ENCODE data around the gene MYOF. TPM values are rescaled to one million over a fixed set of nuclear protein-coding genes. Genes with fewer than 3 reads are reported as not detected.
A peak's percentile ranks its signal among the peaks of the same experiment; 100 is the strongest.

Gene MYOF
- total RNA-seq, 4 donors from 2014 or later: 4.1 to 10.3 (median 6.3) TPM

DNA sequence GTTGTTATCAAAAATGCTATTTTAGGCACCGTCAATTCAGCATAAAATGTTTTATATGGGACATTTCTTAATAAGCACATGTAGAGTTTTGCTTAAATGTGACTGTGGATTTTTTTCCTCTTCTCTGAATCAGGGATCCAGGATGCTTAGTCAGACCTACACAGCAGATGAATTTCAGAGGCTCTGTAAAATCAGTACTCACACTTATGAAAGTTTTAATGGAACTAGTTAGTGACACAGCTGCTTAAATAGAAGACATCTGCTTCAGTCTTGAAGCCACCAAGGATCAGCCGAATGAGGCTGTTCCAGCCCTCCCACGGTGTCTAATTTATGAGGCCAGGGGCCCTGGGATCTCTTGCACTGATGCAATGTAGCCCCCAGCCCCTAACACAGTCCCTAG is 136.0 kb downstream of the MYOF start:
- Histone ChIP-seq H3K9me3 (no peaks in the 10 kb centered on the region), H3K27me3 (no peaks in the 10 kb centered on the region), H3K27ac (no peak overlapping the region), H3K4me1 (no peaks in the 10 kb centered on the region), H3K4me3 (no peak overlapping the region), H3K36me3 (no peaks in the 10 kb centered on the region)
- ATAC-seq: no peak
- intact Hi-C loops (cut with DNase I; ENCODE audit: low total_unique reads) (no loop called here), in situ Hi-C loops (cut with MboI; ENCODE audit: low sequenced_read_pairs in 4 of 4) (no loop called here)
- DNase-seq: no peak
- TF ChIP-seq POLR2A (IDR thresholded peaks at IDR 0.05): no peak

DNA sequence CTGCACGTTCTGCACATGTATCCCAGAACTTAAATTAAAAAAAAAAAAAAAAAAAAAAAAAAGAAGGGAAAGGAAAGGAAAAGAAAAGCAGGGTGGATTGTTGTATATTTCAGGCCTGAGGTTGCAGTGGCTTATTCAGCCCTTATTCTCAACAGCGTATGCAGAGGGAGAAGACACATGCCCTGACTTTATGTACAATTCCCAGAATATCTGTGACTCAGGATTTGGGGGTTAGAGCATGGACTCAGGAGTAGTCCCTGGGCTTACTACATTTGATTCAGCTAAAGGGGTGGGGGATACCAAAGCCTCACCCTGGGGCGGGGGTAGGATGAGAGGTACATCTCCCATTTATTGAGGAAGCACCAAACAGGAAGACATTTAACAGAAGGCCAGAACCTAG is 137.4 kb downstream of the MYOF start:
- no peak overlapping the region for H3K4me3 ChIP-seq
- DNase-seq (no peak), ATAC-seq (no peak)
- no peaks in the 10 kb centered on the region for H3K27me3 ChIP-seq
- in situ Hi-C loops (cut with MboI; ENCODE audit: low sequenced_read_pairs in 4 of 4): no loop called here
- H3K4me1 ChIP-seq: no peaks in the 10 kb centered on the region
- no peaks in the 10 kb centered on the region for H3K36me3 ChIP-seq
- H3K9me3 ChIP-seq: no peaks in the 10 kb centered on the region
- no peak overlapping the region for H3K27ac ChIP-seq
- intact Hi-C loops (cut with DNase I; ENCODE audit: low total_unique reads): no loop called here
- no peak for TF ChIP-seq POLR2A (IDR thresholded peaks at IDR 0.05)
- TF ChIP-seq, protein P1, sequence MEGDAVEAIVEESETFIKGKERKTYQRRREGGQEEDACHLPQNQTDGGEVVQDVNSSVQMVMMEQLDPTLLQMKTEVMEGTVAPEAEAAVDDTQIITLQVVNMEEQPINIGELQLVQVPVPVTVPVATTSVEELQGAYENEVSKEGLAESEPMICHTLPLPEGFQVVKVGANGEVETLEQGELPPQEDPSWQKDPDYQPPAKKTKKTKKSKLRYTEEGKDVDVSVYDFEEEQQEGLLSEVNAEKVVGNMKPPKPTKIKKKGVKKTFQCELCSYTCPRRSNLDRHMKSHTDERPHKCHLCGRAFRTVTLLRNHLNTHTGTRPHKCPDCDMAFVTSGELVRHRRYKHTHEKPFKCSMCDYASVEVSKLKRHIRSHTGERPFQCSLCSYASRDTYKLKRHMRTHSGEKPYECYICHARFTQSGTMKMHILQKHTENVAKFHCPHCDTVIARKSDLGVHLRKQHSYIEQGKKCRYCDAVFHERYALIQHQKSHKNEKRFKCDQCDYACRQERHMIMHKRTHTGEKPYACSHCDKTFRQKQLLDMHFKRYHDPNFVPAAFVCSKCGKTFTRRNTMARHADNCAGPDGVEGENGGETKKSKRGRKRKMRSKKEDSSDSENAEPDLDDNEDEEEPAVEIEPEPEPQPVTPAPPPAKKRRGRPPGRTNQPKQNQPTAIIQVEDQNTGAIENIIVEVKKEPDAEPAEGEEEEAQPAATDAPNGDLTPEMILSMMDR (IDR thresholded peaks at IDR 0.05 in 4 of 5, conservative IDR thresholded peaks at IDR 0.05 in 1 of 5): no peak

DNA sequence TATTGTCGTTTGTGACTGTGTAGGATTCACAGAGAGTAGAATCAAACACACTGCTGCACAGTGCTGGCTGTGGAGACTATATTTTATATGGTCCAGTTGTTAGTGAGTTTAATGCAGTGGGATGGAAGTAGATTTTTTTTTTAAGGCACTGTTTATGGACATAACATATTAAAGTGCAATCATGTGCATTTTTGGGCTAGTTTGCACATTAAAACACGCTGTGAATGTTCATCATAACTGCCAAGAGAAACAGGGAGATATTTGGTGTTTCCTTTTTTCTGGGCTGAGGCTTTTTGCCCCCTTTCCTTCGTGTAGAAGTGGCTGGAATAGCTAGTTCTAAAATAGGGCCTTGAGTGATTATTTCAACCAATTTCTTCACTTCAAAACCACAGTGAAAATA is 139.2 kb downstream of the MYOF start:
- TF ChIP-seq, protein P1 (IDR thresholded peaks at IDR 0.05 in 4 of 5, conservative IDR thresholded peaks at IDR 0.05 in 1 of 5): no peak
- no peak for TF ChIP-seq POLR2A (IDR thresholded peaks at IDR 0.05)
- in situ Hi-C loops (cut with MboI; ENCODE audit: low sequenced_read_pairs in 4 of 4) (no loop called here), intact Hi-C loops (cut with DNase I; ENCODE audit: low total_unique reads) (no loop called here)
- no peak for ATAC-seq
- H3K27ac ChIP-seq: no peak overlapping the region
- no peak overlapping the region for H3K4me3 ChIP-seq
- H3K27me3 ChIP-seq: no peaks in the 10 kb centered on the region
- H3K36me3 ChIP-seq: no peaks in the 10 kb centered on the region
- H3K9me3 ChIP-seq: no peaks in the 10 kb centered on the region
- no peak for DNase-seq
- H3K4me1 ChIP-seq: no peaks in the 10 kb centered on the region

DNA sequence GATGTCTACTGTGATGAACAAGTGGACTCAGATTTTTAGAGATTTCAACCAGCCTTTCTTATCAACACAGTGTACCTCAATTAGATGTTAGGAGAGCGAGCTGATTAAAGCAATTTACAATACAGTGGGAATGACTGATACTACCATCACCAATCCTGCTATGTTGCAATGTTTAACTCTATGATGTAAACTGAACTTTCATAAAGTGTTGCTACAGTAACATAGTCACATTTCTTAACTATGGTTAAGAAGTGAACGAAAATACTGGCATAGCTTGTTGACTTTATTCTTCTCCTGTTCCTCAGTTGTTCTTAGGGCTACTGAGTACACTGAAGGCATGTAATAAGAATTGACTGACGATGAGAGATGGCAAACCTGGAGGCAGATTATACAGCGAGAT is 139.8 kb downstream of the MYOF start:
- in situ Hi-C loops (cut with MboI; ENCODE audit: low sequenced_read_pairs in 4 of 4) (no loop called here), intact Hi-C loops (cut with DNase I; ENCODE audit: low total_unique reads) (no loop called here)
- H3K4me3 ChIP-seq: no peak overlapping the region
- ATAC-seq: no peak
- no peaks in the 10 kb centered on the region for H3K27me3 ChIP-seq
- no peak for TF ChIP-seq POLR2A (IDR thresholded peaks at IDR 0.05)
- TF ChIP-seq, protein P1 (IDR thresholded peaks at IDR 0.05 in 4 of 5, conservative IDR thresholded peaks at IDR 0.05 in 1 of 5): no peak
- H3K27ac ChIP-seq: no peak overlapping the region
- no peaks in the 10 kb centered on the region for H3K36me3 ChIP-seq
- no peak for DNase-seq
- no peaks in the 10 kb centered on the region for H3K4me1 ChIP-seq
- H3K9me3 ChIP-seq: no peaks in the 10 kb centered on the region

DNA sequence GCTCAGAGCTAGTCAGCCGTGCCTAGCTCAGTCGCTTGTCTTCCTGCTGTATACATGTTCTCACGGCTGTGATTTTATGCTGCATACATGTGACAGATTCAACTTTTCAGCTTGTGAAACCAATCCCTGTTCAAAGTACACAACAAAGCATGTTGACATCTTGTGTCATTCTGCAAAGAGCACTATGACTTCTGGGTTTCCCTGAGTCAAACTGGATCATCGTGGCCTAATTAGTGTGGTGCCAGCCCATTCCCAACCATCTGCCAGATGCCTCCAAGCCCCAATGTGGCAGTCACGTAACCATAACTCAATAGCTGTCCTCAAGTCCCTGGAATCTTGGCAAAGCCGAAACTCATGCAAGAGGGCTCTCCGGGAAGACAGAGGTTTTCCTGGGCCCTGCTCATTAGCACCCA is 144.8 kb downstream of the MYOF start:
- in situ Hi-C loops (cut with MboI; ENCODE audit: low sequenced_read_pairs in 4 of 4): no loop called here
- Histone ChIP-seq H3K27me3 (no peaks in the 10 kb centered on the region), H3K4me3 (no peak overlapping the region), H3K36me3 (peaks cover 0 to 5% of the 10 kb centered on the region in 2 donors), H3K9me3 (no peaks in the 10 kb centered on the region), H3K4me1 (no peaks in the 10 kb centered on the region), H3K27ac (no peak overlapping the region)
- peak in 1 of 2 donors; percentile 5 for DNase-seq
- intact Hi-C loops (cut with DNase I; ENCODE audit: low total_unique reads): no loop called here
- TF ChIP-seq, protein P1 (IDR thresholded peaks at IDR 0.05 in 4 of 5, conservative IDR thresholded peaks at IDR 0.05 in 1 of 5): no peak
- no peak for TF ChIP-seq POLR2A (IDR thresholded peaks at IDR 0.05)
- ATAC-seq: peak in 1 of 2 donors; percentile 86
